DOHH2 (cell line): Measurements from ENCODE around the gene SDHAF1.

Source experiments
- CTCF ChIP-seq: fragments of 200-600 bp; sonication (generic); IDR thresholded peaks from one replicate; pipeline ENCODE4 v1.5.1; 2014; ENCODE audit warnings: antibody characterized with exemption, mild to moderate bottlenecking, low read depth, low read length; ENCODE audit not compliant: poor library complexity, severe bottlenecking
- EZH2phosphoT487 ChIP-seq: fragments of 200-600 bp; sonication (generic); IDR thresholded peaks from 2 replicates; pipeline ENCODE4 v1.6.1; 2017; ENCODE audit warnings: borderline replicate concordance, mild to moderate bottlenecking, antibody characterized with exemption, low read length, moderate library complexity, mixed read lengths

- TF ChIP-seq CTCF (no peak), EZH2phosphoT487 (no peak)
Measured at GRCh38 chr19:36019061-36019670, 24.2 kb downstream of the SDHAF1 start.
